GM18511 (cell line): ENCODE results near the gene FAM162A.

Experiments used
- ATAC-seq: cut with Tn5 transposase; IDR thresholded peaks from one replicate; pipeline ENCODE4 v1.9.1; 2021; ENCODE audit warnings: mild to moderate bottlenecking, moderate library complexity; ENCODE audit not compliant: unreplicated experiment

Gene FAM162A

GRCh38 chr3:122382888-122383666 lies 905 bp upstream of the FAM162A start, which contains the start of gene MIX23:
MIX23 (minus strand) TSS chr3:122383231; CDS start chr3:122383224, 7 bp downstream.
- ATAC-seq: peak; percentile 47

GRCh38 chr3:122387709-122388108 lies 3.7 kb downstream of the FAM162A start:
- ATAC-seq: no peak

- ATAC-seq: no peak
Observed at GRCh38 chr3:122389197-122389596, 5.2 kb downstream of the FAM162A start.

- no peak for ATAC-seq
Observed at GRCh38 chr3:122389892-122390291, 5.9 kb downstream of the FAM162A start.

GRCh38 chr3:122390665-122391064 lies 6.7 kb downstream of the FAM162A start:
- no peak for ATAC-seq

GRCh38 chr3:122391681-122392446 lies 7.9 kb downstream of the FAM162A start:
- ATAC-seq: no peak

- no peak for ATAC-seq
Observed at GRCh38 chr3:122392868-122393844, 9.2 kb downstream of the FAM162A start.

- ATAC-seq: no peak
Observed at GRCh38 chr3:122394173-122394572, 10.2 kb downstream of the FAM162A start.

- no peak for ATAC-seq
Observed at GRCh38 chr3:122395582-122395981, 11.6 kb downstream of the FAM162A start.

- ATAC-seq: no peak
Observed at GRCh38 chr3:122396511-122396910, 12.5 kb downstream of the FAM162A start.

- no peak for ATAC-seq
Observed at GRCh38 chr3:122397201-122397600, 13.2 kb downstream of the FAM162A start.

- ATAC-seq: no peak
Observed at GRCh38 chr3:122398920-122399319, 14.9 kb downstream of the FAM162A start.

GRCh38 chr3:122403489-122403888 lies 19.5 kb downstream of the FAM162A start:
- no peak for ATAC-seq

GRCh38 chr3:122405015-122405414 lies 21.0 kb downstream of the FAM162A start:
- no peak for ATAC-seq

- ATAC-seq: peak; percentile 65
Observed at GRCh38 chr3:122406198-122406597, 22.2 kb downstream of the FAM162A start.

GRCh38 chr3:122407946-122408345 lies 24.0 kb downstream of the FAM162A start:
- ATAC-seq: no peak

GRCh38 chr3:122409446-122409845 lies 25.5 kb downstream of the FAM162A start:
- ATAC-seq: peak; percentile 45

GRCh38 chr3:122410111-122410510 lies 26.1 kb downstream of the FAM162A start:
- no peak for ATAC-seq

GRCh38 chr3:122410639-122411038 lies 26.7 kb downstream of the FAM162A start:
- no peak for ATAC-seq

- ATAC-seq: no peak
Observed at GRCh38 chr3:122414391-122414790, 30.4 kb downstream of the FAM162A start.
